CD4-positive, alpha-beta T cell treated with Interleukin-10 for 1 hour (primary cell): ENCODE results near the gene ACSL1.
A peak's percentile ranks its signal among the peaks of the same experiment; 100 is the strongest.

ENCODE experiments used
- DNase-seq: peaks from one replicate; pipeline ENCODE4 v3.0.0-alpha.2; 2020

Gene ACSL1

DNA sequence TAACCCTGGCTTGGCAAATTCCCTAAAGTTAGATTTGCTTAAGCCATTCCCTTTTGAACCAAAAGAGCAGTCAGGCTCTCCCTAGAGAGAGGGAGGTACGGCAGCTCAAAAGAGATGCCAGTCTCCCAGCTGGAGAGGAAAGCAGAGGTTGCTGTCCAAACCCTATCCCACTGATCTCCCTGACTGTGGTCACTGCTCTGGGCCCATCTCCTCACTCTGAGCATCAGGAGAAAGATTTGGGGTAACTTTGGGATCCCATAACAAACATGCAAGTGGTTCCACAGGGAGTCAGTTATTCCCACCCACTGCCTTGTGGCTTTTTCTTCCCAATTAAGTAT lies 17.1 kb downstream of the ACSL1 start:
- no peak for DNase-seq

DNA sequence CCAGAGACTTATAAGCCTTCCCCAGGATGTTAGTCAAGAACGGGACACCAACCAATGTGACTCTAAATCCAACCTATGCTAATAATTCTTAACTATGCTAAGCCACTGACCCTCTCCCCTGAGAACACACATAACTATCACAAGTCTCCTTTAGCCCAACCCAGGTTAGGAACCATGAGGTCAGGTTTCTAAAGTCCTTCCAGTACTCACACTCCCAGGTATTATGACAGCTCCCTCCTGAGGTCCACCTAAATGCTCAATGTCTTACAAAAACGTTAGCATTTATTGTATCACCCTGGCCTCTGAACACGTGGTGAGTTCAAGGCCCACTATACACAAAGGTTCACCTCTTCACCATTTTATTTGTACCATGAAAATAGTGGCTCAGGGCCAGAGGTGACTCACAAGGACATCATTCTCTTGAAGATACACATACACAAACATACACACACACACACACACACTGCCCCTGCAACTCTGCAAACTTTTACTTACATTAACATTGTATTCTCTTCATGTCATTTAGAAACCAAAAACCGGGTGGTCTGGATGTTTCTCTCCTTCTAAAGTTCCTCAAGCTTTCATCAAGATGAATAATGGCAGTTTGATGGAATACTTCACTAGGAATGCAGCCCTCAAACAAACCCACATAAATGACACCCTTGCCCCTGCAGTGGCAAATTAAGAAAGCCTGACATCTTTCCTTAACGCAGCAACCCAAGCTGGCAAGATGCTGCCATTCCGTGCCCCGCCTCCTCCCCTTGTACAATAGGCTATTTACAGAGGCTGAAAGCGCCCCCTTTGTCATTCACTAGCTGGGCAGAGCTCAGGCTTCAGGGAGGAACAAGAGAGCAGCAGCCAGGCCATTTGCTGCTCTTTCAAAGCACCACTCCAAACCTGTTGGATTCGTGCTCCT lies 17.7 kb downstream of the ACSL1 start:
- DNase-seq, result no peak

DNA sequence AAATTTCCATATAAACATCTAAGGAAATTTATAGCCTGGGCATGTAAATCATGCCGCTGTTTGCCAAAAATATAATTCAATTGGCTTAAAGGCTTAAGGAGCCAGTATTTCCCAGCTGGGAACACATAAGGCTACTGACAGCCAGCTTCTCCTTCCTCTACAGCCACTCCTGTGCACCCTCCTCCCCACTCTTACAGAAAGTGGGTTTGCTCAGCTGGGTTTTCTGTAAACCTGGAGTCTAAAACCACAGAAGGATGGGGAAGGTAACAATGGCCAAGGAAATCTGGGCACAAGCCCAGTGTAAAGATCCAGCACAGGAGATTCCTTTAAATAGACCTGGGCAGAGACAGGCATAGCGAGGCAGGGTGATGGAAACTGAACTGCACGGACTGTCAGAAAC lies 18.5 kb downstream of the ACSL1 start:
- DNase-seq, result no peak

DNA sequence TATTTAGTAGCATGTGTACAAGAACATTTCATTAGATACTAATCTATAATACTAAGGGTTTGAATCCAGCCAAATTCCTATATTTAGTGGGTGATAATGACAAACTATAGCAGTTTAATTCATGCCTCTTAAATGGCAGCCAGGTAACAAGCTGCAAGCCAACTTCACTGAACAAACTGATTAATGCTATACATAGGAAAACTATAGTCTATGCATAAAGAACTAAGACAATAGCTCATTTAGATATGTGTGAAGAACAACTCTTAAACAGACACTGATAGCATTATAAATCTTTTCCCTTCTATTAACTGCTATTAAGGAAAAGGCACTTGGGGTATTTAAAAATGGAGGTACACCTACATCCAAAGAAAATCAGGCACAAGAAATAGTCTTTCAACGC lies 19.1 kb downstream of the ACSL1 start:
- no peak for DNase-seq

DNA sequence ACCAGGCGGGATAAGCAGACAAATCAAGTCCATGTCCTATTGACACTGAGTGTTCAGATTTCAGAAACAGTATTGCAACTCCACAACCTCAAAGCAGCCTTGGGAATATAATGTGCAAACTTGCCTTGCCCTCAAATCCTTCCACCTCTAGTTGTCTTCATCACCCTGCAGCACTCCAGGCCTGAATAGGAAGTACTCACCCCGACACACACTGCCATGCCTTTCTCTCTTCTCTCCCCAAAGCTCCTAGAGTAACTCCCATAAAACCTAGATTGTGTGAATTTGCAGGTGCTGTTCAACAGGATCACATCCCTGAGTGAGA lies 19.6 kb downstream of the ACSL1 start:
- DNase-seq, result no peak

DNA sequence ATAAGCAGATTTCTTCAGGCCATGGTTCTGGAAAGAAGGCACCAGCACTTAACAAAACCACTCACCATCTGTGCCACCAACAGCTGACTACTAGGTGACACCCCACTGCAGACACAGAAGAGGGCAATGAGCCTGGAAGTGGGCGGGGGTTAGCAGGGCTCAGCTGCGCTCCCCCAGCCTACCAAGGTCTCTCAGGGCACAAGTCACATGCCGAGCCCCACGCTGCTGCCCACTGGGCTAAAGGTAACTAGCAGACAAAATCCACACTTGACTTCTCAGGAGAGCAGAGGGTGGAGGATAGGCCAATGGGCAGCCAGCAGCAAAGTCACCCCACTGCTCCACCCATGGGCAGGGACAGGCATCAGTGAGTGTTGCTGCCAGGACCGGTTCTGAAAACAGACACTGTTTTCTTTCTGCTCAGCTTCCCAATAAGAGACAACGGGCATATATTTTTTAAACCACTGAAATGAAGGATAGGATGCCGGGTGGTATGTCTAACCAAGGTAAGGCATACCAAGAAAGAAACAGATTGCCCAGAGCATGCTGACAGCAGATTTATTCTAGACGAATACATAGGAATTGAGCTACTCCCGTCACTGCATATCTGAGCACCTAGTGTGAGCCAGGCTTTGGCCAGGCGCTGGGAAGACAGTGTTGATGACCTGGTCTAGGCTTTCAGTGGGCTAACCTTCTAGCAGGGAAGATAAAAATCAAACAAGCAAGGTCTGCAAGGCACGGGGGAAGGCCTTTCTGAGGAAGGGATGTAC lies 20.1 kb downstream of the ACSL1 start:
- DNase-seq, result no peak

DNA sequence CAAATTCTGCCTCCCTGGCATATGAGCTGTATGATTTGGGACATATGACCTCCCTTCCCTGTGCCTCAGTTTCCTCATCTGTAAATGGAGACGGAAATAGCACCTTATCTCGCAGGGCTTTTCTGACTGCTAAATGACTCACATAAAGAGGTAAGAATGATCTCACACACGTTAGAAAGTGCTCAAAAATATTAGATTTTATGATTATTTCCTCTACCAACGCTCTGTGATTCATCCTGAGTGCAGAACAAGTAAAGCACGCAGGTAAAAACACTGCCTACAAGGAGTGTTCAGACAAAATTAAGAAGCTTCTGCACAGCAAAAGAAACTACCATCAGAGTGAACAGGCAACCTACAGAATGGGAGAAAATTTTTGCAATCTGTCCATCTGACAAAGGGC lies 21.1 kb downstream of the ACSL1 start:
- no peak for DNase-seq

DNA sequence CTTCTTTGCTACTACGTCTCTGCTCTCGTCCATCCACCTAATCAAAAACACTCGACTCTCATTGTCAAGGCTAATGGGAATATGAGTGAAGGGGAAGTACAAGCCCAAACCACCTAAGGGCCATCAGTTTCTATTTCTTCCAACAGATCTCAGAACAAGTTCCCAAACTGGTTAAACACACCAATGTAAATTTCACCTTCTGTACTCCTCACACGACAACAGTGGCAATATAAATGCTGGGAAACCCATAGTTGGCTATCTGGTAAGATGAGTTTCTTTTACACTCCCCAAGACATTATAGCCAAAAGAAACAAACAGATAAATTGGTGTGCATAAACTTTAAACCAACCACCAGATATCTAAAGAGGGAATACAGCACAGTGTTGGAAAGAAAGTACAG lies 21.9 kb downstream of the ACSL1 start:
- DNase-seq, result no peak

DNA sequence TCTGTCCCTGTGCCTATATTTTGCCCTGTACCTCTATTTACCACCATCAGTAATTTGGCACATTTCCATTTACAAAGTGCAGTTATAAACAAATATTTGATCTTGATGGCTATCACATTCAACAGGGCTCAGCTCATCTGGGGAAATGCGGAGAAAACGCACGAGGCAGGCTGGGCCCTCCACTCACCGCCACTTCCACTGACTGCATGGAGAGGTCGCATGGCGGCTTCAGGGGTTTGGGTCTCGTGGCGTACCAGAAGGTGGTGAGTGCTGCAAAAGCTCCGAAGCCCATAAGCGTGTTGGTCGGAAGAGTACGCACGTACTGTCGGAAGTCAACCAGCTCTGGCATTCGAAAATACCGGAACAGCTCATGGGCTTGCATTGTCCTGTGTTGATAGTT lies 22.6 kb downstream of the ACSL1 start:
- DNase-seq, result no peak

DNA sequence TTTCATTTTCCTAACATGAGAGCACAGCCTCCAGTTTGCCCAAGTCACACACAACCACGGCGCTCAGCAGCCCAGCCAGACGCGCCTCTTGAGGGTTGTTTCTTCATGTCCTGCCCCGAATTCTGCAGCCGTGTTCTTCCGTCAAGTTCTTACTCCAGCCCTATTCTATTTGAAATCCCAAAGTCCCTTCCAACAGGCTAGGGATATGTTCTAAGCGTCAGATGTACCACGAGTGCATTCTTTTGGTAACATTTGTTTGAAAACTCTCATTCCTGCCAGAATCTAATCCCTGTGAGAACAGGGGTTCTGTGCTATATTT lies 23.1 kb downstream of the ACSL1 start:
- no peak for DNase-seq

DNA sequence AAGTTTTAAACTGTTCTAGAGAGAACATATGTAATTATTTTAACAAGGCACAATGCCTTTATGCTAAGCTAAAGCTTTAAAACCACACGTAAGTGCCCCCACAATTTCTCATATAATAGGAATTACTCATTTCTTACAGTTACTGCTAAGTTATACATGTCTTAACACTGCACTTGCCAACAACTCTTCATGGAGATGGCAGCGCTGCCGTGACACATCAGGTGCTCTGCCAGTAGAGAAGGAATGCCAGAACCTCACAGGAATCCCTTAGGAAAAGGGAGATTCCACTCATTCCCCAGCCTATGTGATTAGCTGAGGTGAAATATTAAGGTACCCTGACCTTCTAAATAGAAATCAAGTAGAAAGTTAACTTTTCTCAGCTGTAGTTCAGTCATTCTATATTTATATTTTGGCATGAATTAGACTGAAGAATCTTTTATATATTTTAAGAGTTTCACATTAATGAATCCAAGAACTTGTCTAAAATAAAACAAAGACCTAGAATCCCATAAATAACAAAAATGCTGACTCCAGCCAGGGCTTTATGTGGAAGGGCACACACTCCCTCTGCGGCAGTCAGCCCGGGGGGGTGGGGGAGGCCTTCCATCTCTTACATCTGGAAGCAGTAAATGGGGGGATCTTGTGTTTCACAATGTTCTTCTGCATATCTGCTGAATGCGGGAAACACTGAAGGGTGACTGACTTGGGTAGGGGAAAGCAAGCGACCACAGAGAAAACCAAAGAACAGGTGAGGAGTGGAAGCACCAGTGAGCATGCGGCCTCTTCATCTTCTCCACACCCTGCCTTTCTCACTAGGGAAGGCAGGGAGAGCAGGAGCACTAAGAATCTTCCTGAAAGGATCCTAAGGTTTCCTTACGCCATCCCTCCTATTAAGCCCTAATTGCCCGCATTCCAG lies 23.7 kb downstream of the ACSL1 start:
- DNase-seq, result no peak

DNA sequence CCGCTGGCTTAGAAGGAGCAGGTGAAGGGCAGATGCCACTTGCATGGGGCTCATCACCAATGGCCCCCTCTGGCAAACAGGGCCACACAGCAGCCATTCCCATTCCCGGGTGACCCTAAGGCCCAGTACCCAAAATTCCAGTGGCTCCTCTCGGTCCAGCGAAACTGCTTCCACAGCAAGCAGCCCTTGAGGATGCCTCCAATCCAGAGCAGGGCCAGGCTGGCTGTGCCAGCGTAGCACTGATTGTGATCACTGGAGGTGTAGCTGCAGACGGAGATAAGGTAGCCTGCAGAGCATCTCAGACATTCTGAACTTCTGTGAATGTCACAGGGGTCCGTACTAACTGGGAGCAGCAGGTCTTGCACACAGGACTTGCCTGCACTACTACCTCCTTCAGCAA lies 27.3 kb downstream of the ACSL1 start:
- no peak for DNase-seq

DNA sequence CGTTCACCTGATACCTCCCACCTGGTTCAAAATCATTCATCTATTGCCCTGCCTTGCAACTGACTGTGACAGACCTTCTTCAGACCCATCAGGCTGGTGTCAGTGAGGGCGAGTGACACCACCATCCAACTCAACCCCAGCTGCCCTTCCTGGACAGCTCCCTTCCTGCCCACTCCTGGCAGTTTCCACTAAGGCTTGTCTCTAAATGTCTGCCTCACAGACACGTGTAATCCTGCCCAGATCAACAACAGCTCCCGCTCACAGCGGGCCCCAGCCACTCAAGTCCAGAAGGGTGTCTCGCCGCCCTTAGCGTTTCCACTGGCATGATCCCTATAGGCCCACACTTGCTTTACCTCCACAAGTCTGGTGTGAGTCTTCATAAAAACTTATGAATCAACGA lies 28.9 kb downstream of the ACSL1 start:
- DNase-seq, result no peak

DNA sequence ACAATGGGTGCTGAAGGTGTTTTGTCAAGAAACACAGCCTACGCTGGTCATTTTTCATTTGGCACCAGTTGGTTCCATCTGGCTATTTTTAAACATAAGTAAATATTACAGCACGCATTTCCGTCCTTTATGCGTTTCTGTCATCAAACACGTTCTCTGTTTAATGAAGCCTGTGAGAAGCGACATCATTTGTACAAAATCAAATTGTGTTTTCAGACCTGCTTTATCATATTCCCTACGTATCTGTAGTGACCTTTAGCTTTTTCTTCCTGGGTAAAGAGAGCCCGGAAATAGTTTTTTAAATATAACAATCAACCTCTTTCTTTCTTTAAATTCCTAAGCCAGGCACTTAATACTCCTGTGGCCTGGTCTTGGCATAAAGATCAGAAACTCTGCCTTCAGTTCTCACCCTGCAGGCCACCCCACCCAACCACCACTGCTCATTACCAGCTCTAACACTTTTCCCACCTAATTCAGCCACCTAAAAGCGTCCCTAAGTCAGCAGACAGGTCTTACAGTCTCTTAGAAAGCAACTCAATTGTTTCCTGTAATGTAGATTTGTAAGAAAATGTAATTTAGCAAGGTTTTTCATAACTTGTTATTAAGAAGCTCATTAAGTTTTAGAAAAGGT lies 30.4 kb downstream of the ACSL1 start:
- DNase-seq, result no peak

DNA sequence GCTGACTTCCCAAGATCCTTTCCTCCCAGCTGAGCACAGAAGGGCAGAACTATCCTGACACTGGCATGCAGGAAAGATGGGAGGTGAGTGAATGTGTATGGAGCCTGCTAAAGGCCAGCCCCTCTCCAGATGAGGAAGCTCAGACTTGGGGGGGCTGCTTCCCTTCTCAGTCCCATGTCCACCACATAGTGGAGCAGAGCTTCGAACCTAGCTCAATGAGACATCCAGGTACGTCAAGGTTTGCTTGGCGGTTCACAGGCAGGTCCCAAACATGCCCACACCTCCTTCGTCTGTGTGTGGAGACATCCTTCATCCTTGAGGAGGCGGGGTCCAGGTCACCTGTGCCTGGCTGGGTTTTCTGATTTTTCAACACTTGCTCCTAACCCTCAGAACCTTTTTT lies 31.3 kb downstream of the ACSL1 start:
- no peak for DNase-seq

DNA sequence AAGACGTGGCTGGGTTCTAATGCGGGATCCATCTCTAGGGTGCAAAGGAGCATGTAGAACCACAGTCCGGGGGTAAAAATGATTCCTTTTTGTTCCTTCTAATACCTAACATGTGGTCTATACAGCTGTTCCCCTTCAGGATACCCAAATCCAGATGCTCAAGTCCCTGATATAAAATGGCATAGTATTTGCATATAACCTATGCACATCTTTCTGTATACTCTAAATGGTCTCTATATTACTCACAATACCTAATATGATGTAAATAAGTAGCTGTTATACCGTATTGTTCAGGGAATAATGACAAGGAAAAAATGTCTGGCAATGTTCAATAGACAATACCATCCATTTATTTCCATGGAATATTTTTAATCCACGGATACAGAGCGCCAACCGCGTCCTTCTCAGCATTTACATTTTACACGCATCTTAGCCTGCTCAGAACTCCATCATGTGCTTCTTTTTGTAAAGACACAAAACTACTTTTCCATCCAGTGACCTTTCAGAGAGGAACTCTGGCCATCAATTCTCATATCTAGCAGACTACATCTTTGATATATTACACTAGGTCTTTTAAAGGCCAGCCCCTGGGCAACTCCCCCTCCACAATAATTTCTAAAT lies 31.9 kb downstream of the ACSL1 start:
- no peak for DNase-seq

DNA sequence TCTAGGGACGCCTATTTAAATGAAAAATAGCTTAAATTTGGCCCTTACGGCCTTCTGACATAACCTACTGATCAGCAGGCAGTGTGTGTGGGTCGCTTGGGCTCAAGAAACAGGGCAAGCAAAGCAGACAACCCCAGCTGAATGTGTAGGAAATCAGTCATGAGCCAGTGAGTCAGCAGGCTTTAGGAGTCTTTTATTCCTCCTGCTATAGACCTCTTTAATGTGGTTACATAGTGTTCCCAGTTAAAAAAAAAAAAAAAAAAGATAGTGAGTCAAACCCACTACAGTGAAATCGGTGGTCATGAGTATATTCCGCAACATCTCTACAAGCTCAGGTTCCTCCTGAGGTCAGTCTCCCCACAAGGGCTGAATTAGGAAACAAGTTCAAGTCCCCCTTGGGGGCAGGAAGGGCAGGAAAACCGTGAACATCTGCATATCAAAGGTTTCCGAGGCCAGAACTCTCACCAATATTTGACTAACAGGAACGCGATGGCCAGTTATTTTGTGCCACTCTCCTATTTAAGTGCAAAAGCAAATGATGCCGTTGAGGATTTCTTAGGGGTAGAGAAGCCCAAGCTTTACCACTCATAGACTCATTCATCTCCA lies 32.7 kb downstream of the ACSL1 start:
- peak; percentile 14 for DNase-seq

DNA sequence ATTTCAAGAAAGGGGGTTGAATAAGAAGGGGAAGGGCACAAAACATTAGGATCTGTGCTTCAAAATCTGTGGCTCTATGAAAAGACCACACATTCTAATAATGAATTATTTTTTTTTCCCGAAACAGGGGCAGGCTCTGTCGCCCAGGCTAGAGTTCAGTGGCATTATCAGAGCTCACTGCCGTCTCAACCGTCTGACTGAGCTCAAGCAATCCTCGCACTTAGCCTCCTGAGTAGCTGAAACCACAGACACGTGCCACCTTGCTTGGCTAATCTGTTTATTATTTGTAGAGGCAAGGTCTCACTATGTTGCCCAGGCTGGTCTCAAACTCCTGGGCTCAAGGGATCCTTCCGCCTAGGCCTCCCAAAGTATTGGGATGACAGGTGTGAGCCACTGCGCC lies 33.4 kb downstream of the ACSL1 start:
- no peak for DNase-seq

DNA sequence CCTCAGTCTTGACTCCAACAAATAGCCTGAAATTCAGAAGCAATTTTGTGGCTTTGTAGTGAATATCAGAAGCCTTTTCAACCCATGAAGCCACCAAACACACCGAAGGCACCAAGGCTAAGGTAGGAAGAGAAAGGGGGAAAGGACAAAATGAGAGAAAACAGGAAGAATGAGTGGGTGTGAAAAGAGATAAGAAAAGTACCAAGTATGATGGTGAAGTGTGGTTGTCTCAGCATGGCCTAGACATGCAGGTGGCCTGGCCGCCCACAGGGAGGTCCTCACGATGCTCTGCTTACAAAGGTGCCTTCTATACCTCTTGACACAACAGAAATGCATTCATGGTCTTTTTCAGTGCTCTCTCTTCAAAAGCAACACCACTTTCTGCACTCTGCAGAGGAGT lies 34.9 kb downstream of the ACSL1 start:
- no peak for DNase-seq

DNA sequence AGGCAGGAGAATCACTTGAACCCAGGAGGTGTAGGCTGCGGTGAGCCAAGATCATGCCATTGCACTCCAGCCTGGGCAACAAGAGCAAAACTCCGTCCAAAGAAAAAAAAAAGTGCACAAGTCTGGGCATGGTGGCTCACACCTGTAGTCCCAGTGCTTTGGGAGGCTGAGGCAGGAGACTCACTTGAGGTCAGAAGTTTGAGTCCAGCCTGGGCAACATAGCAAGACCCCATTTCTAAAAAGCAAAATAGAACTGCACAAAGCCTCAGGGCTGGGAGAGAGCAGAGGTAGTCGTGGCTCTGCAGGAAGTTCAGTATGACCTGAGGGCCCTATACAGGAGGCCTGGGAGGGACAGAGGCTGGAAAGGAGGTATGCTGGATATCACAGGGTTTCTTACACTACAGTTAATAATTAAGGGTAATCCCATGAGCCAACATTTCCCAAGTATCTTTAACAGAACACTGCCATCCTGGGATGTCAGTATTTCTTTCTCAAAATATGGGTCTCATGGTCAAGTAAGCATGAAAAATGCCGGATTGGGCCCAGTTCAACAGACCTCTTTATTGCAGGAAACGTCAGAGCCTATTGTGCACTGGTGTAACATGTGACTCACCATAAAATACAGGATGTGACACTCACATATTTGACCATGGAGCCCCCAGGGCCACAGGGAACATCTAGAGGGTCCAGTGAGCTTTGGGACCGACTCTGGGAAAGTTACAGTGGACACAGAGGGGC lies 37.8 kb downstream of the ACSL1 start:
- DNase-seq, result no peak

DNA sequence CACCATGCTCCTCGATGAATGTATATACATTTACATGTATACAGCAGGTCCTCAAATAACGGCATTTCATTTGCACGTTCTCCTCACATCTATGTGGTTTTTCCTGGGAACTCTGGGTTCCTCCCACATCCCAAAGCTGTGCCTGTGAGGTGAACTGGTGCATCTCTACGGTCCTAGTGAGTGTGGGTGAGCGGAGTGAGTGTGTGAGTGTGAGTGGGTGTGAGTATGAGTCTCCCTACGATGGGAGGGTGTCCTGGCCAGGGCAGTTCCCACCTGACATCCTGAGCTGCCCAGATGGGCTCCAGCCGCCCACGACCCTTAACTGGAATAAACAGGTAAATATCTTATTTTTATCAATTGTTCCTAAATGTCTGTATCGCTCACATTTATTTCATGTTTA lies 40.0 kb downstream of the ACSL1 start:
- no peak for DNase-seq
